HG03571 (cell line): Measurements from ENCODE around the gene ZNF267.
"Not testable (repeated sequence)": the region's sequence is repeated elsewhere in the genome, so short reads cannot be mapped to it uniquely, and the experiment has no call there.

Experiments
- ATAC-seq: cut with Tn5 transposase; IDR thresholded peaks from one replicate; pipeline ENCODE4 v1.9.1; 2021; ENCODE audit not compliant: unreplicated experiment

The ZNF267 gene

GRCh38 chr16:31877876-31878642, 4.5 kb downstream of the ZNF267 start:
- ATAC-seq, result no peak

- no peak for ATAC-seq
These were observed 6.3 kb downstream of the ZNF267 start for GRCh38 chr16:31879937-31880321.

GRCh38 chr16:31880322-31880979, 6.8 kb downstream of the ZNF267 start:
- no peak for ATAC-seq

GRCh38 chr16:31886227-31886626, 12.6 kb downstream of the ZNF267 start:
- no peak for ATAC-seq

DNA sequence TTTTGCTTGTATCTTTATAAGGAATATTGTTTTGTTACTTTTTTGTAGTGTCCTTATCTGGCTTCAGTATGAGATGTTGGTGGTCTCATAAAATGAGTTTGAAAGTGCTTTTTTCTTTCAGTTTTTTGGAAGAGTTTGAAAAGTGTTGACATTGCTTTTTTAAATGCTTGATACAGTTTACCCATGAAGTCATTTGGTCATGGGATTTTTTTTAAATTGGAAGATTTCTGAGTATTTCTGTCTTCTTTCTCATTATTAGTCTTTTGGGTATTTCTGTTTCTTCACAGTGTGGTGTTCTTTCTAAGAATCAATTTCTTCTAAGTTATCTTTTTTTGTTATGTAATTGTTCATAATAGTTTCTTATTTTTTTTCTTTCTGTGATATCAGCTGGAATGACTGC, 15.1 kb downstream of the ZNF267 start:
- no peak for ATAC-seq

GRCh38 chr16:31892111-31892510, 18.5 kb downstream of the ZNF267 start:
- not testable (repeated sequence) for ATAC-seq

GRCh38 chr16:31893824-31894223, 20.2 kb downstream of the ZNF267 start:
- ATAC-seq, result no peak

DNA sequence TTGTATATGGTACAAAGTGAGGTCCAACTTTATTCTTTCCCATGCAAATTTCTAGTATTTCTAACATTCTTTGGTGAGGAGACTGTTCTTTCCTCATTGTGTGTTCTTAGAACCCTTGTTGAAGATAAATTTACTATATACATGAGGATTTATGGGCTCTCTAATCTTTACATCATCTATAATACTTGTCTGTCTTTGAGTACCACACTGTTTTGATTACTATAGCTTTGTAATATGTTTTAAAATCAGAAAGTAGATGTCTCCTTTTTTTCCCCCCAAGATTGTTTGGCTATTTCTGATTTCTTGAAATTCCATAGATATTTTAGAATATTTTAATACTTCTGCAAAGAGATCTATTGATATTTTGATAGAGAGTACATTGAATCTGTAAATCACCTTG, 23.7 kb downstream of the ZNF267 start:
- ATAC-seq, result no peak

- ATAC-seq, result no peak
These were observed 25.9 kb downstream of the ZNF267 start for GRCh38 chr16:31899505-31899904.

GRCh38 chr16:31904571-31904970, 31.0 kb downstream of the ZNF267 start:
- ATAC-seq, result not testable (repeated sequence)

- no peak for ATAC-seq
These were observed 40.1 kb downstream of the ZNF267 start for GRCh38 chr16:31913668-31914067.

- no peak for ATAC-seq
These were observed 42.5 kb downstream of the ZNF267 start for GRCh38 chr16:31916056-31916488.

GRCh38 chr16:31920373-31920772, 46.8 kb downstream of the ZNF267 start:
- ATAC-seq, result no peak

DNA sequence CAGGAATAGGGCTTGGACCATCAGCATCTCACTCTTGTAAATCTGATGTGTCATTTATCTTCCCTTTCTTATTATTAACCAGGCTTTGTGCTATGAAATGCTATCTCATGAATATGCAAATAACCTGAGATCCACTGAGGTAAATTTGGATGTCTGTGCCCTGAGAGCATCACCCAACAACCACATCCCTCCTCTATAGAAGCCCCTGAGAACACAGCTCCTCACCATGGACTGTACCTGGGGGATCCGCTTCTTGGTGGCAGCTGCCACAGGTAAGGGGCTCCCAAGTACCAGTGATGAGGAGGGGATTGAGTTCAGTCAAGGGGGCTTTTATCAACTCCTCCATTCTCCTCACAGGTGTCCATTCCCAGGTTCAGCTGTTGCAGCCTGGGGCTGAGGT, 78.2 kb downstream of the ZNF267 start:
- ATAC-seq, result not testable (repeated sequence)

- ATAC-seq, result not testable (repeated sequence)
These were observed 78.6 kb downstream of the ZNF267 start for GRCh38 chr16:31952206-31952605.

- not testable (repeated sequence) for ATAC-seq
These were observed 82.6 kb downstream of the ZNF267 start for GRCh38 chr16:31956221-31956620.

- ATAC-seq, result not testable (repeated sequence)
These were observed 86.7 kb downstream of the ZNF267 start for GRCh38 chr16:31960186-31960910.
